Measurements from ENCODE around the gene UQCRC1.

Gene UQCRC1

GRCh38 chr3:48655606-48656005 is 46.2 kb upstream of the UQCRC1 start:
- no peak for TF ChIP-seq EZH2 (IDR thresholded peaks at IDR 0.05; ENCODE audit: borderline replicate concordance, low read depth, low read length, severe bottlenecking)
- no peak for TF ChIP-seq CTCF (IDR thresholded peaks at IDR 0.05; ENCODE audit: borderline replicate concordance, extremely low read depth, low read length, poor library complexity, severe bottlenecking)
- Histone ChIP-seq H3K27me3 (ENCODE audit: insufficient read depth, low read length, poor library complexity) (no peaks in the 10 kb centered on the region), H3K4me2 (ENCODE audit: insufficient read depth, low read length) (no peak overlapping the region), H3K27ac (ENCODE audit: low read length) (no peak overlapping the region), H3K4me1 (ENCODE audit: insufficient read depth, low read length) (no peaks in the 10 kb centered on the region), H3K4me3 (ENCODE audit: low read depth in 1 of 2, low read length in 2 of 2) (no peak overlapping the region), H3K9me3 (ENCODE audit: insufficient read depth, low read length, severe bottlenecking) (no peaks in the 10 kb centered on the region), H3K9ac (ENCODE audit: low read depth, low read length) (no peak overlapping the region), H4K20me1 (ENCODE audit: insufficient read depth, low read length) (peaks cover 6% of the 10 kb centered on the region; the same call in 1 of the 2 replicates), H2AFZ (ENCODE audit: low read depth, low read length) (no peak overlapping the region), H3K36me3 (ENCODE audit: insufficient read depth, low read length) (no peaks in the 10 kb centered on the region), H3K79me2 (ENCODE audit: insufficient read depth, low read length) (no peaks in the 10 kb centered on the region)
- ATAC-seq (ENCODE audit: insufficient read depth, low read depth), result no peak
- DNase-seq, result no peak

GRCh38 chr3:48655063-48655462 is 45.6 kb upstream of the UQCRC1 start:
- ATAC-seq (ENCODE audit: insufficient read depth, low read depth) (no peak), DNase-seq (no peak)
- Histone ChIP-seq H3K9me3 (ENCODE audit: insufficient read depth, low read length, severe bottlenecking) (no peaks in the 10 kb centered on the region), H3K9ac (ENCODE audit: low read depth, low read length) (no peak overlapping the region), H3K79me2 (ENCODE audit: insufficient read depth, low read length) (no peaks in the 10 kb centered on the region), H3K27me3 (ENCODE audit: insufficient read depth, low read length, poor library complexity) (no peaks in the 10 kb centered on the region), H3K4me3 (ENCODE audit: low read depth in 1 of 2, low read length in 2 of 2) (no peak overlapping the region), H3K4me2 (ENCODE audit: insufficient read depth, low read length) (no peak overlapping the region), H4K20me1 (ENCODE audit: insufficient read depth, low read length) (peaks cover 6% of the 10 kb centered on the region; the same call in 1 of the 2 replicates), H3K27ac (ENCODE audit: low read length) (no peak overlapping the region), H3K36me3 (ENCODE audit: insufficient read depth, low read length) (no peaks in the 10 kb centered on the region), H2AFZ (ENCODE audit: low read depth, low read length) (no peak overlapping the region), H3K4me1 (ENCODE audit: insufficient read depth, low read length) (no peaks in the 10 kb centered on the region)
- TF ChIP-seq CTCF (IDR thresholded peaks at IDR 0.05; ENCODE audit: borderline replicate concordance, extremely low read depth, low read length, poor library complexity, severe bottlenecking), result no peak
- no peak for TF ChIP-seq EZH2 (IDR thresholded peaks at IDR 0.05; ENCODE audit: borderline replicate concordance, low read depth, low read length, severe bottlenecking)

- H3K36me3 ChIP-seq (ENCODE audit: insufficient read depth, low read length), result no peaks in the 10 kb centered on the region
- no peak for TF ChIP-seq EZH2 (IDR thresholded peaks at IDR 0.05; ENCODE audit: borderline replicate concordance, low read depth, low read length, severe bottlenecking)
- TF ChIP-seq CTCF (IDR thresholded peaks at IDR 0.05; ENCODE audit: borderline replicate concordance, extremely low read depth, low read length, poor library complexity, severe bottlenecking), result no peak
- no peaks in the 10 kb centered on the region for H3K79me2 ChIP-seq (ENCODE audit: insufficient read depth, low read length)
- peaks cover 6% of the 10 kb centered on the region; the same call in 1 of the 2 replicates for H4K20me1 ChIP-seq (ENCODE audit: insufficient read depth, low read length)
- no peaks in the 10 kb centered on the region for H3K9me3 ChIP-seq (ENCODE audit: insufficient read depth, low read length, severe bottlenecking)
- H3K27me3 ChIP-seq (ENCODE audit: insufficient read depth, low read length, poor library complexity), result no peaks in the 10 kb centered on the region
- H3K27ac ChIP-seq (ENCODE audit: low read length), result no peak overlapping the region
- no peak overlapping the region for H3K4me3 ChIP-seq (ENCODE audit: low read depth in 1 of 2, low read length in 2 of 2)
- H3K9ac ChIP-seq (ENCODE audit: low read depth, low read length), result no peak overlapping the region
- DNase-seq (no peak), ATAC-seq (ENCODE audit: insufficient read depth, low read depth) (no peak)
- no peak overlapping the region for H3K4me2 ChIP-seq (ENCODE audit: insufficient read depth, low read length)
- H2AFZ ChIP-seq (ENCODE audit: low read depth, low read length), result no peak overlapping the region
- H3K4me1 ChIP-seq (ENCODE audit: insufficient read depth, low read length), result no peaks in the 10 kb centered on the region
Measured at GRCh38 chr3:48652923-48653715, 43.7 kb upstream of the UQCRC1 start.
